Esophagus muscularis mucosa (tissue), 4 donors: Measurements from ENCODE around the gene C12orf42.

Source experiments
- EP300 ChIP-seq: sonication (generic); formaldehyde crosslinking; IDR thresholded peaks from one replicate; pipeline ENCODE4 v1.6.1; 2017; ENCODE audit warnings: antibody characterized with exemption
- POLR2A ChIP-seq: fragments of 450-650 bp; IDR thresholded peaks from one replicate; pipeline ENCODE4 v1.6.1; 2017; ENCODE audit warnings: antibody characterized with exemption, moderate library complexity, mild to moderate bottlenecking, low read depth
- POLR2AphosphoS5 ChIP-seq, 2 donors: sonication (generic); formaldehyde crosslinking; IDR thresholded peaks; one replicate each; pipeline ENCODE4 v1.6.1; 2017; ENCODE audit warnings: antibody characterized with exemption in 2 of 2
- TF ChIP-seq, protein P1 (sequence below), 3 experiments: fragments of 200-600 bp in 2 of 3; fragments of 450-650 bp in 1 of 3; sonication (generic) in 2 of 3; IDR thresholded peaks; one replicate each; pipeline ENCODE4 v1.5.1; 2017 to 2019; ENCODE audit warnings: antibody characterized with exemption in 3 of 3, mild to moderate bottlenecking in 2 of 3, moderate library complexity in 1 of 3

DNA sequence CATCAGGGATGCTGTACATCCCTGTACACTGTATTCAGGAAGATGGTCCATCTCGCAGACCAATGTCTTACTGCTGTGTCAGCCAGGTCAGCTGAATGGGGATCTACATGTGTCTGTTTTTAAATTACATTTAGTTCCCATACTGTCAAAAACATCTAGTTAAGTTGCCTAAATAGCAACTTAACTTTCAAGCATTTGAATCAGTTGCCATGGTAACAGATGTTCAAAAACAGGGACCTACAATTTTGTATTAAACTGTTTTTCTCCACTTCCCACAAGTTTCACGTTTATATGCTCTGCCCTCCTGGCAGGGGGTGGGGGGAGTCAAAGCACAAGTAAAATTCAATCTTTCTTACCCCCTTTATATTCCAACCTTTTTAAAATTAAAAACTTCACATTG lies 38.3 kb downstream of the C12orf42 start:
- no peak for TF ChIP-seq POLR2A
- TF ChIP-seq, protein P1, sequence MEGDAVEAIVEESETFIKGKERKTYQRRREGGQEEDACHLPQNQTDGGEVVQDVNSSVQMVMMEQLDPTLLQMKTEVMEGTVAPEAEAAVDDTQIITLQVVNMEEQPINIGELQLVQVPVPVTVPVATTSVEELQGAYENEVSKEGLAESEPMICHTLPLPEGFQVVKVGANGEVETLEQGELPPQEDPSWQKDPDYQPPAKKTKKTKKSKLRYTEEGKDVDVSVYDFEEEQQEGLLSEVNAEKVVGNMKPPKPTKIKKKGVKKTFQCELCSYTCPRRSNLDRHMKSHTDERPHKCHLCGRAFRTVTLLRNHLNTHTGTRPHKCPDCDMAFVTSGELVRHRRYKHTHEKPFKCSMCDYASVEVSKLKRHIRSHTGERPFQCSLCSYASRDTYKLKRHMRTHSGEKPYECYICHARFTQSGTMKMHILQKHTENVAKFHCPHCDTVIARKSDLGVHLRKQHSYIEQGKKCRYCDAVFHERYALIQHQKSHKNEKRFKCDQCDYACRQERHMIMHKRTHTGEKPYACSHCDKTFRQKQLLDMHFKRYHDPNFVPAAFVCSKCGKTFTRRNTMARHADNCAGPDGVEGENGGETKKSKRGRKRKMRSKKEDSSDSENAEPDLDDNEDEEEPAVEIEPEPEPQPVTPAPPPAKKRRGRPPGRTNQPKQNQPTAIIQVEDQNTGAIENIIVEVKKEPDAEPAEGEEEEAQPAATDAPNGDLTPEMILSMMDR (IDR thresholded peaks at IDR 0.05) = no peak
- TF ChIP-seq POLR2AphosphoS5 (IDR thresholded peaks at IDR 0.05) = no peak
- no peak for TF ChIP-seq EP300
